Mucosa of descending colon (tissue), 3 donors: ENCODE results near the gene SIGLEC1. TPM values are rescaled to one million over a fixed set of nuclear protein-coding genes. Genes with fewer than 3 reads are reported as not detected.

Experiments used
- ATAC-seq: fragments of 200-7000 bp; cut with Tn5 transposase; one replicate; pipeline ENCODE4 v1.9.1; 2020; ENCODE audit warnings: mild to moderate bottlenecking, moderate library complexity
- DNase-seq, 3 donors: peaks; one replicate each; pipeline ENCODE4 v3.0.0-alpha.2; 2020
- H3K36me3 ChIP-seq: fragments of 200-600 bp; one replicate; pipeline ENCODE4 v1.8.0; 2021; ENCODE audit warnings: low read depth, mild to moderate bottlenecking
- H3K4me1 ChIP-seq: fragments of 200-600 bp; one replicate; pipeline ENCODE4 v1.8.0; 2021; ENCODE audit warnings: low read depth, mild to moderate bottlenecking
- H3K4me3 ChIP-seq: fragments of 200-600 bp; one replicate; pipeline ENCODE4 v1.8.0; 2021; ENCODE audit warnings: mild to moderate bottlenecking
- H3K9me3 ChIP-seq: fragments of 200-600 bp; one replicate; pipeline ENCODE4 v1.8.0; 2021; ENCODE audit warnings: mild to moderate bottlenecking
- CTCF ChIP-seq: fragments of 200-600 bp; IDR thresholded peaks from one replicate; pipeline ENCODE4 v1.8.0; 2022; ENCODE audit warnings: antibody characterized with exemption, mild to moderate bottlenecking
- intact Hi-C, 2 donors: fragments of 100-400 bp; cut with DNase I in 1 of 2; cut with micrococcal nuclease in 1 of 2; formaldehyde crosslinking; loops; one replicate each; pipeline versions ENCODE4 v1.11.0 to v1.11.1; 2022; cut with DNase I, micrococcal nuclease
- total RNA-seq, 3 donors: library from RNA; stranded (reverse); fragmentation: NEBNext Ultra II Directional in 2 of 3; extraction: Animal tissue kit (Norgen Biotek cat#: 25700) in 2 of 3; gene quantifications; one replicate each; pipeline versions ENCODE4 v1.2.1 to v1.2.4, GENCODE V29; 2021 to 2023
- donor health status: DM: no; HTN: no; CAD: no; lungs with moderate emphysema.
- donor health status: DM: no; HTN: no; CAD: no.
- donor health status: DM: no; HTN: yes; CAD: no.

The SIGLEC1 gene
- total RNA-seq, 3 donors from 2014 or later = 3.3 to 21.7 (median 12.2) TPM

GRCh38 chr20:3753098-3753497 lies 40.7 kb upstream of the SIGLEC1 start:
- DNase-seq = peak in 2 of 3 donors; percentile 60 to 89
- H3K4me1 ChIP-seq = peaks cover 7% of the 10 kb centered on the region
- peak; percentile 71 for ATAC-seq
- TF ChIP-seq CTCF = peak; percentile 39
- no peak overlapping the region for H3K4me3 ChIP-seq
- H3K9me3 ChIP-seq = no peaks in the 10 kb centered on the region
- no peaks in the 10 kb centered on the region for H3K36me3 ChIP-seq
- intact Hi-C loops = no loop called here

- intact Hi-C loops = no loop called here
- no peak for ATAC-seq
- no peak overlapping the region for H3K4me3 ChIP-seq
- no peak for DNase-seq
- TF ChIP-seq CTCF = no peak
- H3K36me3 ChIP-seq = no peaks in the 10 kb centered on the region
- H3K4me1 ChIP-seq = peaks cover 7% of the 10 kb centered on the region
- H3K9me3 ChIP-seq = no peaks in the 10 kb centered on the region
Measured at GRCh38 chr20:3752386-3752759, 40.0 kb upstream of the SIGLEC1 start.

GRCh38 chr20:3751675-3752385 lies 39.4 kb upstream of the SIGLEC1 start:
- no peak overlapping the region for H3K4me3 ChIP-seq
- H3K4me1 ChIP-seq = peaks cover 7% of the 10 kb centered on the region
- H3K9me3 ChIP-seq = no peaks in the 10 kb centered on the region
- TF ChIP-seq CTCF = no peak
- peak; percentile 70 to 80 (median 74) for DNase-seq
- peak; percentile 60 for ATAC-seq
- H3K36me3 ChIP-seq = no peaks in the 10 kb centered on the region
- intact Hi-C loops = no loop called here

GRCh38 chr20:3751305-3751674 lies 38.9 kb upstream of the SIGLEC1 start:
- DNase-seq = no peak
- no peaks in the 10 kb centered on the region for H3K36me3 ChIP-seq
- H3K9me3 ChIP-seq = no peaks in the 10 kb centered on the region
- peaks cover 7% of the 10 kb centered on the region for H3K4me1 ChIP-seq
- no peak for TF ChIP-seq CTCF
- intact Hi-C loops = no loop called here
- no peak overlapping the region for H3K4me3 ChIP-seq
- ATAC-seq = no peak

GRCh38 chr20:3749689-3750531 lies 37.5 kb upstream of the SIGLEC1 start:
- intact Hi-C loops = no loop called here
- DNase-seq (no peak), ATAC-seq (peak; percentile 56)
- Histone ChIP-seq H3K4me3 (no peak overlapping the region), H3K4me1 (peaks cover 7% of the 10 kb centered on the region), H3K36me3 (no peaks in the 10 kb centered on the region), H3K9me3 (no peaks in the 10 kb centered on the region)
- TF ChIP-seq CTCF = peak; percentile 60
